IMR-90 (cell line): Measurements from ENCODE around the gene BDH1. TPM values are rescaled to one million over a fixed set of nuclear protein-coding genes. Genes with fewer than 3 reads are reported as not detected.

Experiments
- ATAC-seq: fragments of 200-7000 bp; cut with Tn5 transposase; 2 replicates; pipeline ENCODE4 v1.9.1; 2020; ENCODE audit warnings: low read depth, mild to moderate bottlenecking, moderate library complexity
- BruUV-seq: library from RNA; stranded (reverse); fragments of 400-500 nt; replicated peaks from 2 replicates; lab custom pipeline; 2021; lab: Mats Ljungman, UMichigan
- CTCF ChIA-PET: fragments of 300-600 bp; formaldehyde crosslinking; extraction: SDS; loops from one replicate; lab custom pipeline; 2021; ENCODE audit warnings: antibody characterized with exemption; lab: Yijun Ruan, JAX
- POLR2A ChIA-PET: fragments of 300-600 bp; sonication (Branson Sonifier 250); formaldehyde crosslinking; loops from one replicate; lab custom pipeline; 2022; ENCODE audit warnings: antibody characterized with exemption; ENCODE audit not compliant: unreplicated experiment; lab: Charles Lee
- DNase-seq: peaks from one replicate; pipeline ENCODE4 v3.0.0; 2013
- H2AFZ ChIP-seq: replicated peaks from 2 replicates; pipeline ENCODE3; 2013; ENCODE audit warnings: low read length, mild to moderate bottlenecking; ENCODE audit not compliant: poor library complexity
- H2AK5ac ChIP-seq: 2 replicates; pipeline ENCODE4 v1.6.1; 2013; ENCODE audit warnings: low read depth, low read length, inconsistent platforms
- H2AK9ac ChIP-seq: replicated peaks from 2 replicates; pipeline ENCODE3; 2013; ENCODE audit warnings: mild to moderate bottlenecking, low read depth, low read length, moderate library complexity; ENCODE audit not compliant: poor library complexity
- H2BK120ac ChIP-seq: 2 replicates; pipeline ENCODE4 v1.6.1; 2013; ENCODE audit warnings: low read depth, low read length, inconsistent platforms
- H2BK15ac ChIP-seq: 3 replicates; pipeline ENCODE4 v1.6.1; 2013; ENCODE audit warnings: low read depth, low read length, inconsistent platforms
- H2BK20ac ChIP-seq: 2 replicates; pipeline ENCODE4 v1.6.1; 2013; ENCODE audit warnings: low read depth, mild to moderate bottlenecking, inconsistent platforms, low read length, moderate library complexity
- H2BK5ac ChIP-seq: 2 replicates; pipeline ENCODE4 v1.6.1; 2013; ENCODE audit warnings: mild to moderate bottlenecking, low read depth, low read length, inconsistent platforms; ENCODE audit not compliant: poor library complexity, severe bottlenecking
- H3K14ac ChIP-seq: replicated peaks from 2 replicates; pipeline ENCODE4 v1.6.1; 2013; ENCODE audit warnings: low read depth, low read length, inconsistent platforms
- H3K18ac ChIP-seq: 2 replicates; pipeline ENCODE4 v1.6.1; 2013; ENCODE audit warnings: low read depth, low read length, control low read depth
- H3K23ac ChIP-seq: 2 replicates; pipeline ENCODE4 v1.6.1; 2013; ENCODE audit warnings: low read depth, low read length, inconsistent platforms
- H3K27ac ChIP-seq: 2 replicates; pipeline ENCODE4 v1.5.1; 2013; ENCODE audit warnings: mild to moderate bottlenecking, control low read depth, low read length; ENCODE audit not compliant: insufficient read depth
- H3K27me3 ChIP-seq: 2 replicates; pipeline ENCODE4 v1.6.1; 2013; ENCODE audit warnings: low read length; ENCODE audit not compliant: control insufficient read depth, insufficient read depth
- H3K36me3 ChIP-seq: 2 replicates; pipeline ENCODE4 v1.6.1; 2013; ENCODE audit warnings: low read length, mixed read lengths; ENCODE audit not compliant: control insufficient read depth, insufficient read depth
- H3K4ac ChIP-seq: 2 replicates; pipeline ENCODE4 v1.6.1; 2013; ENCODE audit warnings: low read depth, low read length, inconsistent platforms
- H3K4me1 ChIP-seq: 2 replicates; pipeline ENCODE4 v1.6.1; 2013; ENCODE audit warnings: low read length, mixed read lengths; ENCODE audit not compliant: control insufficient read depth, insufficient read depth
- H3K4me2 ChIP-seq: 2 replicates; pipeline ENCODE4 v1.6.1; 2013; ENCODE audit warnings: low read depth, mild to moderate bottlenecking, control low read depth, low read length, moderate library complexity
- H3K4me3 ChIP-seq: 2 replicates; pipeline ENCODE4 v1.5.1; 2013; ENCODE audit warnings: low read depth, mild to moderate bottlenecking, control low read depth, low read length, moderate library complexity; ENCODE audit not compliant: insufficient read depth
- H3K56ac ChIP-seq: 2 replicates; pipeline ENCODE4 v1.6.1; 2013; ENCODE audit warnings: low read length, inconsistent platforms; ENCODE audit not compliant: insufficient read depth; ENCODE audit errors: extremely low read depth
- H3K79me1 ChIP-seq, 2 experiments: 2 replicates each; pipeline ENCODE4 v1.6.1; 2013; ENCODE audit warnings: low read length in 2 of 2, inconsistent platforms in 1 of 2, low read depth in 1 of 2
- H3K9ac ChIP-seq: 2 replicates; pipeline ENCODE4 v1.6.1; 2013; ENCODE audit warnings: low read depth, low read length, control low read depth
- H3K9me1 ChIP-seq: 2 replicates; pipeline ENCODE4 v1.6.1; 2013; ENCODE audit warnings: low read length, inconsistent platforms; ENCODE audit not compliant: insufficient read depth
- H3K9me3 ChIP-seq: 2 replicates; pipeline ENCODE4 v1.6.1; 2013; ENCODE audit warnings: low read length; ENCODE audit not compliant: control insufficient read depth, insufficient read depth
- H4K20me1 ChIP-seq: 2 replicates; pipeline ENCODE4 v1.6.1; 2013; ENCODE audit warnings: low read length, inconsistent platforms; ENCODE audit not compliant: insufficient read depth
- H4K5ac ChIP-seq: 2 replicates; pipeline ENCODE4 v1.6.1; 2013; ENCODE audit warnings: mild to moderate bottlenecking, low read depth, low read length, control low read depth
- H4K8ac ChIP-seq, 2 experiments: 2 replicates each; pipeline ENCODE4 v1.6.1; 2013; ENCODE audit warnings: low read depth in 2 of 2, low read length in 2 of 2, control low read depth in 1 of 2, inconsistent platforms in 1 of 2
- H4K91ac ChIP-seq: 2 replicates; pipeline ENCODE4 v1.6.1; 2013; ENCODE audit warnings: low read depth, low read length, inconsistent platforms; ENCODE audit not compliant: insufficient read depth
- CHD1 ChIP-seq: IDR thresholded peaks from 2 replicates; pipeline ENCODE4 v1.6.1; 2012; ENCODE audit warnings: low read depth, low read length, improper control_type of control experiment
- MAZ ChIP-seq: IDR thresholded peaks from 2 replicates; pipeline ENCODE4 v1.6.1; 2012; ENCODE audit warnings: low read depth, mild to moderate bottlenecking, low read length, improper control_type of control experiment, moderate library complexity, borderline replicate concordance
- NFE2L2 ChIP-seq: fragments of 150-350 bp; IDR thresholded peaks from 2 replicates; pipeline ENCODE4 v1.6.1; 2016; ENCODE audit warnings: low read depth, mild to moderate bottlenecking, low read length
- POLR2A ChIP-seq: IDR thresholded peaks from 2 replicates; pipeline ENCODE4 v1.6.1; 2012; ENCODE audit warnings: mild to moderate bottlenecking, low read depth, low read length
- SMC3 ChIP-seq: fragments of 150-350 bp; IDR thresholded peaks from 2 replicates; pipeline ENCODE4 v1.6.1; 2016; ENCODE audit warnings: low read depth, mild to moderate bottlenecking, antibody characterized with exemption, low read length, moderate library complexity
- WGBS, 2 experiments: methylation state at CpG; one replicate each; pipeline versions ENCODE4 v1.1.5 to v1.1.7; 2013; ENCODE audit warnings: missing lambda C conversion rate in 2 of 2; ENCODE audit not compliant: insufficient read length in 1 of 2; ENCODE audit errors: extremely low coverage in 2 of 2; 5-methylcytosine and 5-hydroxymethylcytosine counted together
- dilution Hi-C: fragments of 300-500 bp; cut with HindIII; formaldehyde crosslinking; loops from one replicate; pipeline ENCODE4 v1.14.3; 2018; ENCODE audit warnings: low sequenced_read_pairs; ENCODE audit not compliant: unreplicated experiment
- in situ Hi-C: fragments of 300-500 bp; cut with MboI; formaldehyde crosslinking; loops from 3 replicates; pipeline ENCODE4 v1.14.3; 2019; ENCODE audit warnings: low sequenced_read_pairs, inconsistent platforms, mixed read lengths
- intact Hi-C: fragments of 100-400 bp; cut with micrococcal nuclease; formaldehyde crosslinking; loops from 2 replicates; pipeline ENCODE4 v1.10.0; 2022
- polyA plus RNA-seq, 3 experiments: library from polyadenylated mRNA; depleted of rRNA; stranded (reverse); fragments of >200 nt; gene quantifications; 2 replicates each; pipeline ENCODE4 v1.2.3, GENCODE V29; 2012; ENCODE audit warnings: low replicate concordance in 1 of 3
- total RNA-seq: library from RNA; depleted of rRNA; stranded (reverse); fragments of >200 nt; gene quantifications from 2 replicates; pipeline ENCODE4 v1.2.3, GENCODE V29; 2012

BDH1 gene
- total and polyA plus RNA-seq, 2 of the 4 experiments (the other 2 are of a cell fraction), result 2.7 to 4.4 TPM

DNA sequence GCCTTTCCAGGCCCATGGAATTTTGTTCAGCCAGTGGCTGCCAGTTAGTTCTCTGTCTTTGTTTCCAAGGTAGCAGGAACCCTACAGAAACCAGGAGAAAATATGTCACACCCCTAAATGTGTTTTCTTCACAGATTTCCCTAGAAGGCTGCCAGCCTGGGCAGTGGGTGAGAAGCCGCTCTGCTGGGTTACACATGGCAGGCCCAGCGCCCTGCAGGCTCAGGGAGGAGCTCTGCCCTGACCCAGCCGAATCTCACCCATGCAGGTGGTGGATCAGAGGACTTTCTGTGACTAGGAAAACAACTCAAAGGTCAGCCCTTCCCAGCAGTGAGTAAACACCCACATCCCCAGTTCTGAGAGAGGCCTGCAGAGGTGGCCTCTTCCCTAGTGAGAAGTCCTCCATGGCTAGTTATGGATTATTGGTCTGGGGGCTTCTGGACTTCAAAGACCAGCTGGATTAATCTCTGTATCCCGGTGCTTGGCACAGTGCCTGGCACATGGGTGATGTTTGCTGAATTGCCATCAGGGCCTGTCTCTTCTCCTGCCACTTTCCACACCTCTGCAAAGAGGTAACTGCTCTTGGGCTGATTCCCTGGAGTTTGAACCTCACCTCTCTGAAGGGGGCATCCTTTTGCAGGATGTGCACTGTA lies 34.7 kb upstream of the BDH1 start:
- no peak overlapping the region for H3K27ac ChIP-seq
- no peak overlapping the region for H4K91ac ChIP-seq
- H3K14ac ChIP-seq, result no peak overlapping the region
- no peaks in the 10 kb centered on the region for H3K79me1 ChIP-seq
- H4K5ac ChIP-seq, result no peak overlapping the region
- H3K4me1 ChIP-seq, result no peaks in the 10 kb centered on the region
- intact Hi-C loops (no loop called here), dilution Hi-C loops (no loop called here), in situ Hi-C loops (no loop called here)
- H3K56ac ChIP-seq, result no peak overlapping the region
- H3K23ac ChIP-seq, result no peak overlapping the region
- ChIA-PET CTCF (interaction anchor here (0.8 kb wide), 1 partner anchor 9 kb away, joined by 4 read pairs; no protein-coding TSS in a partner anchor), POLR2A (no interaction called here)
- no peak overlapping the region for H2BK15ac ChIP-seq
- H3K18ac ChIP-seq, result no peak overlapping the region
- ATAC-seq (no peak), DNase-seq (no peak)
- no peaks in the 10 kb centered on the region for H3K9me1 ChIP-seq
- 86% methylated on average over 1 of the region's 4 CpGs; no CpG with 5 or more reads in 1 of the 2 experiments for WGBS, 2 experiments
- H3K4me2 ChIP-seq, result no peak overlapping the region
- no peak overlapping the region for H2AFZ ChIP-seq
- H2BK20ac ChIP-seq, result no peak overlapping the region
- H2BK120ac ChIP-seq, result no peak overlapping the region
- TF ChIP-seq CHD1 (no peak), POLR2A (no peak), SMC3 (no peak), MAZ (no peak), NFE2L2 (no peak)
- no TSS peak for BruUV-seq
- no peaks in the 10 kb centered on the region for H3K9me3 ChIP-seq
- no peak overlapping the region for H3K4me3 ChIP-seq
- H3K27me3 ChIP-seq, result no peaks in the 10 kb centered on the region; the same call in 1 of the 2 replicates
- H2AK5ac ChIP-seq, result no peak overlapping the region
- no peak overlapping the region for H2AK9ac ChIP-seq
- no peak overlapping the region for H3K9ac ChIP-seq
- no peak overlapping the region for H3K4ac ChIP-seq
- no peaks in the 10 kb centered on the region for H4K20me1 ChIP-seq
- H2BK5ac ChIP-seq, result no peak overlapping the region
- H3K36me3 ChIP-seq, result no peaks in the 10 kb centered on the region
- no peak overlapping the region for H4K8ac ChIP-seq
